GM19238 (cell line): ENCODE data around the gene MPST.

Experiments
- DNase-seq: peaks from one replicate; pipeline ENCODE4 v3.0.0; 2011; ENCODE audit warnings: low spot score; ENCODE audit not compliant: insufficient read length

The MPST gene

GRCh38 chr22:37021710-37022482, 2.4 kb downstream of the MPST start:
- peak; percentile 68 for DNase-seq

GRCh38 chr22:37022483-37023337, 3.2 kb downstream of the MPST start:
- DNase-seq, result no peak

GRCh38 chr22:37023743-37024338, 4.3 kb downstream of the MPST start:
- DNase-seq, result no peak

GRCh38 chr22:37024339-37025157, 5.0 kb downstream of the MPST start:
- DNase-seq, result no peak

- no peak for DNase-seq
These were observed 6.0 kb downstream of the MPST start for GRCh38 chr22:37025500-37026070.

- DNase-seq, result no peak
These were observed 6.8 kb downstream of the MPST start for GRCh38 chr22:37026325-37026724.

- no peak for DNase-seq
These were observed 8.0 kb downstream of the MPST start for GRCh38 chr22:37027556-37027955.

- DNase-seq, result no peak
These were observed 9.4 kb downstream of the MPST start for GRCh38 chr22:37028692-37029674.

- no peak for DNase-seq
These were observed 11.2 kb downstream of the MPST start for GRCh38 chr22:37030560-37031281.

GRCh38 chr22:37032134-37032534, 12.6 kb downstream of the MPST start:
- DNase-seq, result no peak

GRCh38 chr22:37032535-37033460, 13.3 kb downstream of the MPST start:
- no peak for DNase-seq

- DNase-seq, result no peak
These were observed 14.3 kb downstream of the MPST start for GRCh38 chr22:37033605-37034430.

- DNase-seq, result no peak
These were observed 17.3 kb downstream of the MPST start for GRCh38 chr22:37036655-37037377.

GRCh38 chr22:37037669-37038068, 18.1 kb downstream of the MPST start:
- DNase-seq, result no peak

GRCh38 chr22:37039466-37039865, 19.9 kb downstream of the MPST start:
- no peak for DNase-seq

- DNase-seq, result no peak
These were observed 23.8 kb downstream of the MPST start for GRCh38 chr22:37043209-37043827.
